Stimulated activated CD8-positive, alpha-beta memory T cell treated with anti-CD3 and anti-CD28 coated beads, Interleukin-12 subunit alpha, Interleukin-12 subunit beta, amount 100 ng/mL, for 1 hour (primary cell): ENCODE data around the gene CASTOR2.
"Not testable (repeated sequence)": the region's sequence is repeated elsewhere in the genome, so short reads cannot be mapped to it uniquely, and the experiment has no call there.

Experiments used
- DNase-seq: peaks from one replicate; pipeline ENCODE4 v3.0.0-alpha.2; 2020; ENCODE audit warnings: low read depth

The CASTOR2 gene

GRCh38 chr7:75050501-75050900 lies 86.0 kb downstream of the CASTOR2 start:
- no peak for DNase-seq

GRCh38 chr7:75054744-75055143 lies 90.2 kb downstream of the CASTOR2 start:
- DNase-seq = no peak

DNA sequence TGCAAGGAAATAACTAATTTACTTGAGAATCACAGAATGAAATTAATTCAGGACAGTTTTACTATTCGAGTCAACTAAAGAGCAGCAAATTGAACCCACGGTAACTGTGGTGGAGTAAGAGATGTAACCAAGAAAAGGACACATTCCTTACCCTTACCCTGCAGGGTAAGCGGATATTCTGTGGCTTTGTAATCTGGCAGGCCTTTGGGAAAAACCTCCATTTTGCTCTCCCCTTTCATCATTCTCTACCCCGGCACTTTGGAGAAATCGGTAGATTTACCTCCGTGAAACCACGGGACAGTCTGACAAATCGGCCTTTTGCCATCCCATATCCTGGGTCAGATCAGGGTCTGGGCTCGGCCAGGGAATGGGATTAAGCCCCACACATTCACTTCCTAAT lies 90.7 kb downstream of the CASTOR2 start:
- DNase-seq = no peak

GRCh38 chr7:75055830-75056772 lies 91.6 kb downstream of the CASTOR2 start:
- DNase-seq = no peak

DNA sequence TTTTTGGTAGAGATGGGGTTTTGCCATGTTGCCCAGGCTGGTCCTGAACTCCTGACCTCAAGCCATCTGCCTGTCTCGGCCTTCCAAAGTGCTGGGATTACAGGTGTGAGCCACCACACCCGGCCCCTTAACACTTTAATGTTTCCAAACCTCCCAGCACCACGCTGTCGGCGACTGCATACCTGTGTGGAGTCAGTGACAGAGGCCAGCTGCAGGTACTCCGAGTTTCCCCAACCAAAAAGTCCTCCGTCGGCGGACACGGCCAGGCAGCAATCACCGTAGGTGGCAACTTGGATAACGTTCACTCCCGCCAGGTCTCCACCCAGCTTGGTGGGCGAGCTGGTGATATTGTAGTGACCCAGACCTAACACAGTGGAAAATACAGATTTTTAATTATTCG lies 93.9 kb downstream of the CASTOR2 start:
- no peak for DNase-seq

DNA sequence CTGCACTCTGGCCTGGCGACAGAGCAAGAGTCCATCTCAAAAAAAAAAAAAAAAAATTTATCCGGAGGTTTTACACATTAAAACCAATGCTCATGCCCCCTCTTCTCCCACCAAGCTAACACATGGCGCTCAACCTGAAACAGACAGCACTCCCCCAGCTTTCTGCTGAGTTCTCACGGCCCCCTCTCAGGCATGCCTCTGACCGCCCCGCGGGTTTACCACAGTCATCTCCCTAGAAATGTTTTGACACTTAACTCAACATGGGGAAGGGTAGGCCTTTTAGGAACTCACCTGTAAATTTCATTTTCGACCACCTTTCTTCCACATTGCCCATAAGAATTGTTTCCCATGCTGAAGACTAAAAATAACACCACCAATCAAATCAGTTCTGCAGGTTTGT lies 99.8 kb downstream of the CASTOR2 start:
- DNase-seq = no peak

DNA sequence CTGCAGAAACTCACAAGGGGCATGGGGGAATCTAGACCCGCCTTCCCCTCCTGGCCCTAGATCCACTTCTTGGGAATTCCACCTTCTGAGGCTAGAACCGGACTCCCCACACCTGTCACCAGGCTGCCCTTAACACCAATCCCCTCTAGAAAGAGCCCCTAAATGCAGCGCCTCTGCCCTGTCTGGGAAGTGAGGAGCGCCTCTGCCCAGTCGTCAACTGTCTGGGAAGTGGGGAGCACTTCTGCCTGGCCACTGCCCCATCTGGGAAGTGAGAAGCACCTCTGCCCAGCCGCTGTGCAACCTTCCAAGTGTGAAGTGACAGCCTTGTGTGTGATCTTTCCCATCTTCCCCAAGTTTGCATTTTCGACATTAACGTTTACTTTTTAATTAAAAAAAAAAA lies 100.3 kb downstream of the CASTOR2 start:
- no peak for DNase-seq

DNA sequence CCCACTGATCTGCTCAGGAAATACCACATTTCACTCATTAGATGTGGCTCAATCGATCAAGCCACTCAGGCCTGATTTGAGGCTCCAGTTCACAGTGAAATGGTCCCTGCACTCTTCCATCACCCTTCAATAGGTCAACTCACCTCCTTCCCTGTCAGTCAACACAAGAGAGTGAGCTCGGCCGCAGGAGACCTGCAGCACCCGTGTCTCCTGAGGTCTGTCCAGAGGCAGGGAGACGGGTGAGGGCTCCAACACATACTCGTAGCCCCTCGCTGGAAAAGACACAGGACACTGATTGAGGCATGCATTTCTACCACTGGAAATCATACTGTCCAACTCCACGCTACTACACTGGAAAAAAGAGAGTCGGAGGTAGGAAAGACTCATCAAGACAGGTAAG lies 102.0 kb downstream of the CASTOR2 start:
- DNase-seq = no peak

- no peak for DNase-seq
These were observed 108.4 kb downstream of the CASTOR2 start for GRCh38 chr7:75072981-75073283.

- not testable (repeated sequence) for DNase-seq
These were observed 109.7 kb downstream of the CASTOR2 start for GRCh38 chr7:75074262-75074641.
